GM12878 (cell line): Measurements from ENCODE around the gene TMEM98. TPM values are rescaled to one million over a fixed set of nuclear protein-coding genes. Genes with fewer than 3 reads are reported as not detected.
"Not testable (repeated sequence)": the region's sequence is repeated elsewhere in the genome, so short reads cannot be mapped to it uniquely, and the experiment has no call there.

Experiments
- ATAC-seq: fragments of 200-7000 bp; cut with Tn5 transposase; 3 replicates; pipeline ENCODE4 v1.9.1; 2020; ENCODE audit warnings: mild to moderate bottlenecking, moderate library complexity
- BruUV-seq: library from RNA; stranded (reverse); fragments of 400-500 nt; replicated peaks from 2 replicates; lab custom pipeline; 2021; lab: Mats Ljungman, UMichigan
- CTCF ChIA-PET: fragments of 300-600 bp; sonication (Branson Sonifier 250); formaldehyde crosslinking; extraction: SDS; loops from one replicate; lab custom pipeline; 2021; ENCODE audit warnings: inconsistent platforms; lab: Yijun Ruan, JAX
- POLR2A ChIA-PET: fragments of 350-600 bp; formaldehyde crosslinking; extraction: SDS; loops from one replicate; lab custom pipeline; 2021; ENCODE audit warnings: inconsistent platforms; lab: Charles Lee
- RAD21 ChIA-PET: fragments of 300-600 bp; sonication (Branson Sonifier 250); formaldehyde crosslinking; loops from one replicate; lab custom pipeline; 2023; ENCODE audit warnings: antibody characterized with exemption; ENCODE audit not compliant: unreplicated experiment; lab: Charles Lee
- SMC1A ChIA-PET: fragments of 300-600 bp; sonication (Branson Sonifier 250); formaldehyde crosslinking; loops from one replicate; lab custom pipeline; 2023; ENCODE audit not compliant: unreplicated experiment, uncharacterized antibody; lab: Charles Lee
- DNase-seq: peaks from one replicate; pipeline ENCODE4 v3.0.0-alpha.2; 2011; ENCODE audit warnings: low read depth, low spot score
- FAIRE-seq: peaks from 3 replicates; lab custom pipeline; 2011; peaks lifted over from hg19 to GRCh38; lab: Jason Lieb, UNC
- H2AFZ ChIP-seq: 2 replicates; pipeline ENCODE4 v1.6.0; 2011; ENCODE audit warnings: low read depth, low read length, control low read depth; ENCODE audit not compliant: control insufficient read depth
- H3K27ac ChIP-seq: 2 replicates; pipeline ENCODE4 v1.5.1; 2011; ENCODE audit warnings: control low read depth; ENCODE audit not compliant: control insufficient read depth, insufficient read depth
- H3K27me3 ChIP-seq, 2 experiments: replicated peaks in 1 of 2; 2 replicates each; pipeline versions ENCODE4 v1.6.0 to v1.6.1; 2011; ENCODE audit warnings: low read length in 1 of 2; ENCODE audit not compliant: control insufficient read depth in 2 of 2, insufficient read depth in 2 of 2
- H3K36me3 ChIP-seq, 2 experiments: 2 replicates each; pipeline ENCODE4 v1.5.1; 2011; ENCODE audit warnings: low read length in 1 of 2; ENCODE audit not compliant: control insufficient read depth in 2 of 2, insufficient read depth in 2 of 2
- H3K4me1 ChIP-seq: 2 replicates; pipeline ENCODE4 v1.6.1; 2011; ENCODE audit warnings: mild to moderate bottlenecking, low read length, moderate library complexity, mixed read lengths; ENCODE audit not compliant: control insufficient read depth, insufficient read depth
- H3K4me2 ChIP-seq: 2 replicates; pipeline ENCODE4 v1.6.0; 2011; ENCODE audit warnings: control low read depth; ENCODE audit not compliant: control insufficient read depth, insufficient read depth
- H3K4me3 ChIP-seq: fragments of 200-600 bp; sonication (generic); 2 replicates; pipeline ENCODE4 v1.5.1; 2016
- H3K79me2 ChIP-seq: 2 replicates; pipeline ENCODE4 v1.6.0; 2011; ENCODE audit warnings: low read length; ENCODE audit not compliant: control insufficient read depth, insufficient read depth
- H3K9ac ChIP-seq: 2 replicates; pipeline ENCODE4 v1.8.0; 2011; ENCODE audit warnings: low read length, control low read depth, mixed read lengths; ENCODE audit not compliant: control insufficient read depth, insufficient read depth
- H3K9me3 ChIP-seq: replicated peaks from 3 replicates; pipeline ENCODE4 v1.5.1; 2011; ENCODE audit warnings: mild to moderate bottlenecking, low read length; ENCODE audit not compliant: control insufficient read depth, insufficient read depth
- H4K20me1 ChIP-seq: 2 replicates; pipeline ENCODE4 v1.6.0; 2011; ENCODE audit not compliant: control insufficient read depth, insufficient read depth
- CBX5 ChIP-seq: sonication (generic); IDR thresholded peaks from 2 replicates; pipeline ENCODE4 v1.6.1; 2016; ENCODE audit warnings: low read depth, moderate library complexity, mild to moderate bottlenecking, inconsistent platforms
- RUNX3 ChIP-seq: IDR thresholded peaks from 2 replicates; pipeline ENCODE4 v1.6.1; 2012; ENCODE audit warnings: low read length, inconsistent platforms
- TARDBP ChIP-seq: IDR thresholded peaks from 2 replicates; pipeline ENCODE4 v1.6.1; 2016; ENCODE audit warnings: borderline replicate concordance
- WGBS: methylation state at CpG from one replicate; pipeline ENCODE4 v1.1.6; 2016; ENCODE audit warnings: low lambda C conversion rate; ENCODE audit not compliant: insufficient replicate concordance, insufficient coverage; ENCODE audit errors: missing lambda C conversion rate; 5-methylcytosine and 5-hydroxymethylcytosine counted together
- in situ Hi-C: fragments of 300-500 bp; cut with MboI; formaldehyde crosslinking; loops from 9 replicates; pipeline ENCODE4 v1.14.3; 2018; ENCODE audit warnings: mixed read lengths
- intact Hi-C: fragments of 100-400 bp; cut with micrococcal nuclease; formaldehyde crosslinking; loops from one replicate; pipeline ENCODE4 v1.14.2; 2022; ENCODE audit not compliant: unreplicated experiment
- polyA plus RNA-seq, 11 experiments: library from polyadenylated mRNA; depleted of rRNA in 4 of 11; unstranded in 6 of 11; stranded (reverse) in 5 of 11; fragments of >200 nt; fragmentation: Nextera tagmentation in 4 of 11; fragmentation: Illumina TruSeq in 1 of 11; extraction: Ambion mirVana in 4 of 11; extraction: Trizol in 1 of 11; gene quantifications; 1 replicate in 1 of 11; 2 replicates in 10 of 11; pipeline versions ENCODE4 v1.2.1 to v1.2.3, GENCODE V29; 2011 to 2016; ENCODE audit warnings: inconsistent platforms in 2 of 11, missing spikeins in 2 of 11, low read depth in 1 of 11
- total RNA-seq, 4 experiments: library from RNA; depleted of rRNA in 3 of 4; stranded (reverse); fragments of >200 nt in 3 of 4; fragmentation: Illumina TruSeq in 1 of 4; extraction: Trizol in 1 of 4; gene quantifications; 2 replicates each; pipeline versions ENCODE4 v1.2.1 to v1.2.3, GENCODE V29; 2013 to 2021
- TF ChIP-seq, protein P1 (sequence below): fragments of 450-650 bp; conservative IDR thresholded peaks from 2 replicates; pipeline ENCODE4 v1.6.1; 2017; ENCODE audit warnings: mild to moderate bottlenecking, moderate library complexity
- TF ChIP-seq, protein P2 (sequence below): IDR thresholded peaks from 2 replicates; pipeline ENCODE4 v1.6.1; 2012; ENCODE audit warnings: low read length, inconsistent platforms

Gene TMEM98
- total and polyA plus RNA-seq, 10 of the 15 experiments (the other 5 are each of a cell fraction or from before 2014, with no cell fraction given) = 0.04 to 0.73 (median 0.13) TPM; not detected in 3

GRCh38 chr17:32949181-32949580 lies 21.2 kb downstream of the TMEM98 start (continued):
- TF ChIP-seq, protein P1, sequence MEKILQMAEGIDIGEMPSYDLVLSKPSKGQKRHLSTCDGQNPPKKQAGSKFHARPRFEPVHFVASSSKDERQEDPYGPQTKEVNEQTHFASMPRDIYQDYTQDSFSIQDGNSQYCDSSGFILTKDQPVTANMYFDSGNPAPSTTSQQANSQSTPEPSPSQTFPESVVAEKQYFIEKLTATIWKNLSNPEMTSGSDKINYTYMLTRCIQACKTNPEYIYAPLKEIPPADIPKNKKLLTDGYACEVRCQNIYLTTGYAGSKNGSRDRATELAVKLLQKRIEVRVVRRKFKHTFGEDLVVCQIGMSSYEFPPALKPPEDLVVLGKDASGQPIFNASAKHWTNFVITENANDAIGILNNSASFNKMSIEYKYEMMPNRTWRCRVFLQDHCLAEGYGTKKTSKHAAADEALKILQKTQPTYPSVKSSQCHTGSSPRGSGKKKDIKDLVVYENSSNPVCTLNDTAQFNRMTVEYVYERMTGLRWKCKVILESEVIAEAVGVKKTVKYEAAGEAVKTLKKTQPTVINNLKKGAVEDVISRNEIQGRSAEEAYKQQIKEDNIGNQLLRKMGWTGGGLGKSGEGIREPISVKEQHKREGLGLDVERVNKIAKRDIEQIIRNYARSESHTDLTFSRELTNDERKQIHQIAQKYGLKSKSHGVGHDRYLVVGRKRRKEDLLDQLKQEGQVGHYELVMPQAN = no peak
- TF ChIP-seq, protein P2, sequence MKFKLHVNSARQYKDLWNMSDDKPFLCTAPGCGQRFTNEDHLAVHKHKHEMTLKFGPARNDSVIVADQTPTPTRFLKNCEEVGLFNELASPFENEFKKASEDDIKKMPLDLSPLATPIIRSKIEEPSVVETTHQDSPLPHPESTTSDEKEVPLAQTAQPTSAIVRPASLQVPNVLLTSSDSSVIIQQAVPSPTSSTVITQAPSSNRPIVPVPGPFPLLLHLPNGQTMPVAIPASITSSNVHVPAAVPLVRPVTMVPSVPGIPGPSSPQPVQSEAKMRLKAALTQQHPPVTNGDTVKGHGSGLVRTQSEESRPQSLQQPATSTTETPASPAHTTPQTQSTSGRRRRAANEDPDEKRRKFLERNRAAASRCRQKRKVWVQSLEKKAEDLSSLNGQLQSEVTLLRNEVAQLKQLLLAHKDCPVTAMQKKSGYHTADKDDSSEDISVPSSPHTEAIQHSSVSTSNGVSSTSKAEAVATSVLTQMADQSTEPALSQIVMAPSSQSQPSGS = no peak
- no peak for TF ChIP-seq RUNX3
- TF ChIP-seq CBX5 = no peak
- TF ChIP-seq TARDBP = no peak

GRCh38 chr17:32952491-32952890 lies 24.5 kb downstream of the TMEM98 start:
- WGBS = 7% methylated on average over 1 of the region's 1 CpG
- BruUV-seq, intact Hi-C loops, H3K9me3 ChIP-seq, H3K27ac ChIP-seq, ATAC-seq, H3K4me3 ChIP-seq, RAD21 ChIA-PET, FAIRE-seq, POLR2A ChIA-PET, H3K9ac ChIP-seq, H3K4me2 ChIP-seq, H3K36me3 ChIP-seq, SMC1A ChIA-PET, H3K79me2 ChIP-seq, DNase-seq, H4K20me1 ChIP-seq, H3K4me1 ChIP-seq, H2AFZ ChIP-seq, H3K27me3 ChIP-seq, in situ Hi-C loops: not testable (repeated sequence)
- CTCF ChIA-PET = interaction anchor here (0.6 to 1.7 kb wide), 4 partner anchors 11 to 293 kb away, joined by 3 to 8 read pairs (median 4); no protein-coding TSS in a partner anchor
